Gastrocnemius medialis (tissue), 4 donors: ENCODE data around the gene ALCAM.

Experiments
- CTCF ChIP-seq, 5 experiments: fragments of 450-650 bp in 3 of 5; fragments of 200-600 bp in 2 of 5; sonication (generic) in 2 of 5; IDR thresholded peaks in 4 of 5; conservative IDR thresholded peaks in 1 of 5; 1 replicate in 4 of 5; 2 replicates in 1 of 5; pipeline ENCODE4 v1.5.1; 2016 to 2019; ENCODE audit warnings: antibody characterized with exemption in 5 of 5, mild to moderate bottlenecking in 3 of 5, moderate library complexity in 3 of 5
- POLR2A ChIP-seq, 2 donors: fragments of 450-650 bp; IDR thresholded peaks; one replicate each; pipeline ENCODE4 v1.6.1; 2017; ENCODE audit warnings: antibody characterized with exemption in 2 of 2, mild to moderate bottlenecking in 2 of 2, moderate library complexity in 2 of 2

- TF ChIP-seq CTCF (IDR thresholded peaks at IDR 0.05 in 4 of 5, conservative IDR thresholded peaks at IDR 0.05 in 1 of 5) = no peak
- TF ChIP-seq POLR2A (IDR thresholded peaks at IDR 0.05) = no peak
Measured at GRCh38 chr3:105424412-105425152, 57.9 kb downstream of the ALCAM start.
